ENCODE data around the gene SPINK2.

Gene SPINK2

GRCh38 chr4:56760183-56760582 lies 61.3 kb downstream of the SPINK2 start:
- DNase-seq (ENCODE audit: extremely low read depth, low read depth) = no peak
- no peak overlapping the region for H3K4me3 ChIP-seq (replicated peaks; ENCODE audit: low read depth, low read length)
- TF ChIP-seq CTCF (IDR thresholded peaks at IDR 0.05; ENCODE audit: low read depth, low read length, missing control alignments) = no peak
